Tibial artery (tissue), 4 donors: ENCODE results near the gene GP5.
A peak's percentile ranks its signal among the peaks of the same experiment; 100 is the strongest.

ENCODE experiments used
- DNase-seq, 2 donors: peaks; one replicate each; pipeline ENCODE4 v3.0.0-alpha.2; 2019
- H3K27ac ChIP-seq, 2 donors: fragments of 200-600 bp; sonication (generic) in 1 of 2; 1 replicate in 1 of 2; 2 replicates in 1 of 2; pipeline ENCODE4 v1.5.1; 2018 to 2019; ENCODE audit warnings: mild to moderate bottlenecking in 1 of 2
- H3K27me3 ChIP-seq, 2 donors: fragments of 200-600 bp; sonication (generic) in 1 of 2; one replicate each; pipeline versions ENCODE4 v1.5.1 to v1.6.0; 2016 to 2019
- H3K36me3 ChIP-seq, 3 donors: fragments of 200-600 bp; sonication (generic) in 2 of 3; one replicate each; pipeline ENCODE4 v1.5.1; 2016 to 2019; ENCODE audit warnings: mild to moderate bottlenecking in 2 of 3
- H3K4me1 ChIP-seq, 4 donors: fragments of 200-600 bp; sonication (generic) in 2 of 4; 1 replicate in 3 of 4; 2 replicates in 1 of 4; pipeline ENCODE4 v1.5.1; 2016 to 2019
- H3K4me3 ChIP-seq, 2 donors: fragments of 200-600 bp; sonication (generic) in 1 of 2; 1 replicate in 1 of 2; 2 replicates in 1 of 2; pipeline ENCODE4 v1.5.1; 2018 to 2019; ENCODE audit warnings: mild to moderate bottlenecking in 2 of 2
- H3K9me3 ChIP-seq, 3 donors: fragments of 200-600 bp; sonication (generic) in 1 of 3; one replicate each; pipeline ENCODE4 v1.5.1; 2016 to 2019
- intact Hi-C: fragments of 100-400 bp; cut with DNase I; formaldehyde crosslinking; loops from one replicate; pipeline ENCODE4 v1.15.0; 2023; ENCODE audit warnings: low total_unique reads
- TF ChIP-seq, protein P1 (sequence below), 2 experiments: fragments of 200-600 bp in 1 of 2; fragments of 450-650 bp in 1 of 2; IDR thresholded peaks; one replicate each; pipeline ENCODE4 v1.5.1; 2017 to 2019; ENCODE audit warnings: antibody characterized with exemption in 2 of 2, mild to moderate bottlenecking in 1 of 2, moderate library complexity in 1 of 2

The GP5 gene, protein sequence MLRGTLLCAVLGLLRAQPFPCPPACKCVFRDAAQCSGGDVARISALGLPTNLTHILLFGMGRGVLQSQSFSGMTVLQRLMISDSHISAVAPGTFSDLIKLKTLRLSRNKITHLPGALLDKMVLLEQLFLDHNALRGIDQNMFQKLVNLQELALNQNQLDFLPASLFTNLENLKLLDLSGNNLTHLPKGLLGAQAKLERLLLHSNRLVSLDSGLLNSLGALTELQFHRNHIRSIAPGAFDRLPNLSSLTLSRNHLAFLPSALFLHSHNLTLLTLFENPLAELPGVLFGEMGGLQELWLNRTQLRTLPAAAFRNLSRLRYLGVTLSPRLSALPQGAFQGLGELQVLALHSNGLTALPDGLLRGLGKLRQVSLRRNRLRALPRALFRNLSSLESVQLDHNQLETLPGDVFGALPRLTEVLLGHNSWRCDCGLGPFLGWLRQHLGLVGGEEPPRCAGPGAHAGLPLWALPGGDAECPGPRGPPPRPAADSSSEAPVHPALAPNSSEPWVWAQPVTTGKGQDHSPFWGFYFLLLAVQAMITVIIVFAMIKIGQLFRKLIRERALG

DNA sequence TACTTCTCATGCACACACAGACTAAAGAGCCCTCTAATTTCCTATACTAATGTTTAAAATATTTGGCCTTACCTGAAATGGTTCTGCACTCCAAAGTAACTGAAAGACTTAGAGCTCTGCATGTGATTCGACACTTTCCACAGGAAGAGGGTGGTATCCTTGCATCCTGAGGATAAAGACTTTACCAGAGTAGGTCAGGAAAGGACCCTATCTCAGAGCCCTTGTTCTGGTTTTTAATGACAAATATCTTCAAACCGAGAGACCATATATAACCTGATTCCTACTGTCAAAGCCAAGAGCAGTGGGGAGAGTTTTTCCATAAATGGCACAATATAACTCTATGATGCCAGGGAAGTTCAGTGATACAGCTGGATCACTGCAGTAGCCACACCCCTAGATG, at the start of gene GP5:
Gene GP5, minus strand, starts transcription at position 101 of the 400 bp plus-strand sequence. CDS start 984 bp downstream, outside the sequence.
- no peak within 1 kb of the TSS for H3K27ac ChIP-seq
- intact Hi-C loops = no loop called here
- H3K4me3 ChIP-seq = peak within 1 kb of the TSS in 1 of 2 donors; percentile 34
- TF ChIP-seq, protein P1, sequence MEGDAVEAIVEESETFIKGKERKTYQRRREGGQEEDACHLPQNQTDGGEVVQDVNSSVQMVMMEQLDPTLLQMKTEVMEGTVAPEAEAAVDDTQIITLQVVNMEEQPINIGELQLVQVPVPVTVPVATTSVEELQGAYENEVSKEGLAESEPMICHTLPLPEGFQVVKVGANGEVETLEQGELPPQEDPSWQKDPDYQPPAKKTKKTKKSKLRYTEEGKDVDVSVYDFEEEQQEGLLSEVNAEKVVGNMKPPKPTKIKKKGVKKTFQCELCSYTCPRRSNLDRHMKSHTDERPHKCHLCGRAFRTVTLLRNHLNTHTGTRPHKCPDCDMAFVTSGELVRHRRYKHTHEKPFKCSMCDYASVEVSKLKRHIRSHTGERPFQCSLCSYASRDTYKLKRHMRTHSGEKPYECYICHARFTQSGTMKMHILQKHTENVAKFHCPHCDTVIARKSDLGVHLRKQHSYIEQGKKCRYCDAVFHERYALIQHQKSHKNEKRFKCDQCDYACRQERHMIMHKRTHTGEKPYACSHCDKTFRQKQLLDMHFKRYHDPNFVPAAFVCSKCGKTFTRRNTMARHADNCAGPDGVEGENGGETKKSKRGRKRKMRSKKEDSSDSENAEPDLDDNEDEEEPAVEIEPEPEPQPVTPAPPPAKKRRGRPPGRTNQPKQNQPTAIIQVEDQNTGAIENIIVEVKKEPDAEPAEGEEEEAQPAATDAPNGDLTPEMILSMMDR (IDR thresholded peaks at IDR 0.05) = no peak
- no peaks in the 10 kb centered on the region for H3K9me3 ChIP-seq
- peaks cover 0 to 6% (median 0%) of the 10 kb centered on the region in 3 donors for H3K36me3 ChIP-seq
- no peak for DNase-seq
- H3K27me3 ChIP-seq = peaks cover 0 to 23% of the 10 kb centered on the region in 2 donors
- peaks cover 0 to 22% (median 17%) of the 10 kb centered on the region in 4 donors for H3K4me1 ChIP-seq

DNA sequence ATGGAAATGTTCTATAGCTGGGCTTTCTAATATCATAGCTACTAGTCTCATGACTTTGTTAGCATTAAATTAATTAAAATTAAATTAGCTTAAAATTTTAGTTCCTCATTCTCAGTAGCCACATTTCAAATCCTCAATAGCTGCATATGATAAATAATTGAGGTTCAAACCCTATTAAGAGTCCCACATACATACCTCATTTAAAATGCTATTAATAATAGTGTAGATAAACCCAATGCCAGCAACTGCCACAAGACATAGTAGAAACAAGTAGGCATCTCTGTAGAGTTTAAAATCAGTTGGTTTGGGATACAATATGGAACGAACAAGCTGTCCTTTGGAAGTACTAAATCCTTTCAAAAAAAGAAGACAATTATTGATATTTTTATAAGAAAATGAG, 48.6 kb upstream of the GP5 start:
- intact Hi-C loops = no loop called here

DNA sequence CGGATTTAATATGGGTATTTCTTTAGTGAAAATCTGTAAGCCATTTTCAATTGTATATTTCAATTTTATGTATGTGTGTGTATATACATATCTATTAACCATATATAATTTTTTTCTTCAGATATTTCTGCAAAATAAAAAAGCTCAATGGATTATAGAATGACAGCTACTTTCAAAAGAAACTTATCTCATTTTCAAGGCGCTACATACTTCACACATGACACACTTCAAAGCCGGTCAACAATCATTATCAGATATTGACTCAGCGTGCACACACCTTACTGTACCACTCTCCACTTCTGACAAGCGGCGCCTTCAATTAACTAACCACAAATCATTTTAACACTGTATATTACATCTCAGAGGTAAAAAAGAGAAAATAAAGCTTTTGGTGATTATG, 48.1 kb upstream of the GP5 start:
- H3K4me3 ChIP-seq = no peak overlapping the region
- no peak overlapping the region for H3K27ac ChIP-seq
- peaks cover 73 to 81% (median 78%) of the 10 kb centered on the region in 3 donors for H3K36me3 ChIP-seq
- no peak for DNase-seq
- no peaks in the 10 kb centered on the region for H3K27me3 ChIP-seq
- no peaks in the 10 kb centered on the region for H3K4me1 ChIP-seq
- intact Hi-C loops = no loop called here
- H3K9me3 ChIP-seq = no peaks in the 10 kb centered on the region
- TF ChIP-seq, protein P1 (IDR thresholded peaks at IDR 0.05) = no peak

More for the DNA sequence above, 48.6 kb upstream of the GP5 start:
- DNase-seq = no peak
- H3K36me3 ChIP-seq = peaks cover 75 to 81% (median 80%) of the 10 kb centered on the region in 3 donors
- no peak overlapping the region for H3K4me3 ChIP-seq
- no peaks in the 10 kb centered on the region for H3K27me3 ChIP-seq
- TF ChIP-seq, protein P1 (IDR thresholded peaks at IDR 0.05) = no peak
- H3K9me3 ChIP-seq = no peaks in the 10 kb centered on the region
- no peaks in the 10 kb centered on the region for H3K4me1 ChIP-seq
- H3K27ac ChIP-seq = no peak overlapping the region

DNA sequence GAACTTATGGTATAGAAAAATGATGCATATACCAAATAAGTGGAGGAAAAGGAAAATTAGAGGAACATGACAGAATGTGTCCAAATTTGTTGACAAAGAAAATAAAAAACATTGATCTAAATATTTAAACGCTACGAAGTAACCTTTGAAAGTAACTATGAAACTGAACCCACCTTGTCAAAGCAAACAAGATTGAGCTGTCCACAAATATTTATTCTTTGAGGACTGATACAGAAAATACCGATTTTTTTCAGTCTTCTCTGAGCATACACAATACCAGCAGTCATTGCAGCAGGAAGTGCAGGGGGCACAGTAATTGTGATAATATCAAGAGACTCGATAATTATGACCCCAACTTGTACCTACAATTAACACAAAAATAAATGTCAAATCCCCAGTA, 47.7 kb upstream of the GP5 start:
- no peaks in the 10 kb centered on the region for H3K9me3 ChIP-seq
- H3K4me1 ChIP-seq = no peaks in the 10 kb centered on the region
- H3K36me3 ChIP-seq = peaks cover 70 to 81% (median 78%) of the 10 kb centered on the region in 3 donors
- intact Hi-C loops = no loop called here
- H3K4me3 ChIP-seq = no peak overlapping the region
- DNase-seq = no peak
- H3K27ac ChIP-seq = no peak overlapping the region
- no peaks in the 10 kb centered on the region for H3K27me3 ChIP-seq
- TF ChIP-seq, protein P1 (IDR thresholded peaks at IDR 0.05) = no peak

DNA sequence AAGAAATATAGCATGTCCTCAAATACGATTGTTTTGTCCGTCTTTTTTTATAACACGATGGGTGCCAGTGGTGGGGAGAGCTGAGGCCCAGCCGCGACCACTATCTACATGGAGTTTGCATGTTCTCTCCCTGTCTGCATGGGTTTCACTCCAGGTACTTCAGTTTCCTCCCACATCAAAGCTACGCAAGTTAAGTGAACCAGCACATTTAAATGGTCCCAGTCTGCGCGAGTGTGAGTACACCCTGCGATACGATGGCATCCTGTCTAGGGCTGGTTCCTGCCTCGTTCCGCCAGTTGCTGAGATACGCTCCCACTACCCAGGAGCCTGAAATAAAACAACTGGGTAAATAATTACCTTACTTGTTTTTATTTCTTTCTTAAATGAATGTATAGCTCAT, 47.1 kb upstream of the GP5 start:
- Histone ChIP-seq H3K27ac (no peak overlapping the region), H3K4me1 (no peaks in the 10 kb centered on the region), H3K36me3 (peaks cover 66 to 80% (median 78%) of the 10 kb centered on the region in 3 donors), H3K27me3 (no peaks in the 10 kb centered on the region), H3K9me3 (no peaks in the 10 kb centered on the region), H3K4me3 (no peak overlapping the region)
- intact Hi-C loops = no loop called here
- no peak for DNase-seq
- TF ChIP-seq, protein P1 (IDR thresholded peaks at IDR 0.05) = no peak
